Retinal pigment epithelial cell (primary cell): ENCODE measurements around the gene EXOC6.

Experiments
- DNase-seq: peaks from one replicate; pipeline ENCODE4 v3.0.0-alpha.2; 2010; ENCODE audit warnings: low read depth
- H3K4me3 ChIP-seq: 2 replicates; pipeline ENCODE4 v1.5.1; 2011; ENCODE audit warnings: mild to moderate bottlenecking, low read length, control low read depth, moderate library complexity
- TF ChIP-seq, protein P1 (sequence below): conservative IDR thresholded peaks from 2 replicates; pipeline ENCODE4 v1.5.1; 2011; ENCODE audit warnings: low read depth, low read length, control low read depth, inconsistent platforms

The EXOC6 gene

DNA sequence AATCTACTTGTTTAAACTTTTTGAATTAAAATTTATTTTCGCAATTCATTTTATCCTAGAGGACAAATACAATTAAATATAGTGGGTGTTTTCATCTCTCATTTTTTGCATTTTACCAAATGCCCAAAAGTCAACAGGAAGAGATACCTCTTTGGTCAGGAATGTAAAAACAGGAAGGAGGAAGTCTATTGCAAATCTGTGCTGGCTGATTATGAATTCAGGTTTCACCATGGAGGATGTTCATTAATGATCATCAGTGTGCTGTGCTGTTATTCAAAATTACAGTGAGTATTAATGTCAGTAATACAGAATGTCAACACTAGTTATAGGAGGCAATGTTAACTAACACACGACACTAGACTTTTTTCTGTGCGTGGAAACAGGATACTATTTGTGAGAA lies 24.7 kb downstream of the EXOC6 start:
- no peak overlapping the region for H3K4me3 ChIP-seq
- TF ChIP-seq, protein P1, sequence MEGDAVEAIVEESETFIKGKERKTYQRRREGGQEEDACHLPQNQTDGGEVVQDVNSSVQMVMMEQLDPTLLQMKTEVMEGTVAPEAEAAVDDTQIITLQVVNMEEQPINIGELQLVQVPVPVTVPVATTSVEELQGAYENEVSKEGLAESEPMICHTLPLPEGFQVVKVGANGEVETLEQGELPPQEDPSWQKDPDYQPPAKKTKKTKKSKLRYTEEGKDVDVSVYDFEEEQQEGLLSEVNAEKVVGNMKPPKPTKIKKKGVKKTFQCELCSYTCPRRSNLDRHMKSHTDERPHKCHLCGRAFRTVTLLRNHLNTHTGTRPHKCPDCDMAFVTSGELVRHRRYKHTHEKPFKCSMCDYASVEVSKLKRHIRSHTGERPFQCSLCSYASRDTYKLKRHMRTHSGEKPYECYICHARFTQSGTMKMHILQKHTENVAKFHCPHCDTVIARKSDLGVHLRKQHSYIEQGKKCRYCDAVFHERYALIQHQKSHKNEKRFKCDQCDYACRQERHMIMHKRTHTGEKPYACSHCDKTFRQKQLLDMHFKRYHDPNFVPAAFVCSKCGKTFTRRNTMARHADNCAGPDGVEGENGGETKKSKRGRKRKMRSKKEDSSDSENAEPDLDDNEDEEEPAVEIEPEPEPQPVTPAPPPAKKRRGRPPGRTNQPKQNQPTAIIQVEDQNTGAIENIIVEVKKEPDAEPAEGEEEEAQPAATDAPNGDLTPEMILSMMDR, result no peak
- DNase-seq, result no peak

- TF ChIP-seq, protein P1, result no peak
- no peak for DNase-seq
- no peak overlapping the region for H3K4me3 ChIP-seq
Observed at GRCh38 chr10:92876509-92877036, 28.3 kb downstream of the EXOC6 start.

- peak; percentile 9 for DNase-seq
- no peak overlapping the region for H3K4me3 ChIP-seq
- TF ChIP-seq, protein P1, result peak; percentile 52
Observed at GRCh38 chr10:92880233-92880861, 32.0 kb downstream of the EXOC6 start.

GRCh38 chr10:92880917-92881316 lies 32.6 kb downstream of the EXOC6 start:
- TF ChIP-seq, protein P1, result no peak
- no peak for DNase-seq
- H3K4me3 ChIP-seq, result no peak overlapping the region

DNA sequence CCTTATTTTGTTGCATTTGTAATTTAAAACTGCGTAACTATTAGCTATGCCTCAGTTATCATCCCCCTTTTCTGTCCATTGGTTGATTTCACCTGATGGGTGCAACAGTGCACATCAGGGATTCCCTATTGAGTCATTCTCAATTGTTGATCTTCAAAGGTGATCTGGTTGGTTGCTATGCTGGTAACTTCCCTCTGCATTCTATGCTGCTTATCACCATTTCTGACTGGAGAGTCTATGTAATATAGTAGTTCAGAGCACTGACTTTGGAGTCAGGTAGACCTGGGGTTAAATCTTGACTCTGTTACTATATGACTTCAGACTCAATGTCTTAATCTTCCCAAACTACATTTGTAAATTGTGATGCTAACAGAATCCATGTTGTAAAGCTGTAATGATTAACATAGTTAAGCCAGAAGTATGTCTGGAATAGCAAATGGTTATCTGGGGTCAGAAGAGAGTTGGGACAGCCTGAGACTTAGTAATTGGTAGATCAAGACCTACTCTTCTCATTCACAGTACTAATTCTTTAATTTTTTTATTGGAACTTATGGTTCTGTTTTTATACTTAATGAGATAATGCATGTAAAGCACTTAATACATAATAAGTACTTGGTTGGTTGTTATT lies 38.1 kb downstream of the EXOC6 start:
- DNase-seq, result no peak
- H3K4me3 ChIP-seq, result no peak overlapping the region
- TF ChIP-seq, protein P1, result no peak

GRCh38 chr10:92890471-92890870 lies 42.2 kb downstream of the EXOC6 start:
- TF ChIP-seq, protein P1, result no peak
- no peak overlapping the region for H3K4me3 ChIP-seq
- no peak for DNase-seq
